ENCODE results near the gene FOXP3.

FOXP3 gene

DNA sequence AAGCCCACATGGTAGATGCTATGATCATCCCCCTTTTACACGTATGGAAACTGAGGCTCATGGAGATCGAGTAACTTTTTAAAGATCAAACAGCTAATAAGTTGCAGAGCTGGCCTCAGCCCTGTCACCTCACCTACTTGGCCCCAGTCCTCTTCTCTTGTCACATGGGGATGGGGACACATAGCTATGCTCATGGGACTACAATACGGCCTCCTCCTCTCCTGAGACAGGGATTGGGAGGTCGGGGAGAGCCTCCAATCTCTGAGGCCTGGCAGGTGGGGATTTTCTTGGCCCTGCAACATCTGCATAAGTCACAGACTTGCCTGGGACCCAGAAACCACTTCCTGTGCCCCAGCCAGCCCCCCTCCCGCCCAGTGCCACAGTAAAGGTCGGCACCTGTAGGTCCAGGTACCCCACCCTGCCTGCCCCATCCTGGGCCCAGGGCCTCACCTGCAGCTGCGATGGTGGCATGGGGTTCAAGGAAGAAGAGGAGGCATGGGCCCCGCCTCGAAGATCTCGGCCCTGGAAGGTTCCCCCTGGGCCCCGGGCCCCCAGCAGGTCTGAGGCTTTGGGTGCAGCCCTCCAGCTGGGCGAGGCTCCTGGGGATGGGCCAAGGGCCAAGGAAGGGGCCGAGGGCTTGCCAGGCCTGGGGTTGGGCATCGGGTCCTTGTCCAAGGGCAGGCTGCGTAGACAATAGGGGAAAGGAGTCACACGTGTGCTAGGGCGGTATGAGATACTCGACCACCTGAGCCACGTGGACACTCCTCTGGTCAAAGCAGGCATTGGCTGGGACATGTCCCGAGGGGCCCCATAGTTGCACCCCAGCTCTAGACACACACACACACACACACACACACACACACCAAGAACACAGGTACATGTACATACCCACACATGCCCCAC lies 6.4 kb downstream of the FOXP3 start:
- no peak overlapping the region for H3K27ac ChIP-seq
- no peak for DNase-seq
- TF ChIP-seq, protein P1, sequence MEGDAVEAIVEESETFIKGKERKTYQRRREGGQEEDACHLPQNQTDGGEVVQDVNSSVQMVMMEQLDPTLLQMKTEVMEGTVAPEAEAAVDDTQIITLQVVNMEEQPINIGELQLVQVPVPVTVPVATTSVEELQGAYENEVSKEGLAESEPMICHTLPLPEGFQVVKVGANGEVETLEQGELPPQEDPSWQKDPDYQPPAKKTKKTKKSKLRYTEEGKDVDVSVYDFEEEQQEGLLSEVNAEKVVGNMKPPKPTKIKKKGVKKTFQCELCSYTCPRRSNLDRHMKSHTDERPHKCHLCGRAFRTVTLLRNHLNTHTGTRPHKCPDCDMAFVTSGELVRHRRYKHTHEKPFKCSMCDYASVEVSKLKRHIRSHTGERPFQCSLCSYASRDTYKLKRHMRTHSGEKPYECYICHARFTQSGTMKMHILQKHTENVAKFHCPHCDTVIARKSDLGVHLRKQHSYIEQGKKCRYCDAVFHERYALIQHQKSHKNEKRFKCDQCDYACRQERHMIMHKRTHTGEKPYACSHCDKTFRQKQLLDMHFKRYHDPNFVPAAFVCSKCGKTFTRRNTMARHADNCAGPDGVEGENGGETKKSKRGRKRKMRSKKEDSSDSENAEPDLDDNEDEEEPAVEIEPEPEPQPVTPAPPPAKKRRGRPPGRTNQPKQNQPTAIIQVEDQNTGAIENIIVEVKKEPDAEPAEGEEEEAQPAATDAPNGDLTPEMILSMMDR (IDR thresholded peaks at IDR 0.05) = no peak
- no peak overlapping the region for H3K4me3 ChIP-seq
- no peaks in the 10 kb centered on the region for H3K9me3 ChIP-seq
- no peaks in the 10 kb centered on the region for H3K27me3 ChIP-seq
- intact Hi-C loops (cut with DNase I; ENCODE audit: low total_unique reads) = no loop called here
- H3K4me1 ChIP-seq = no peaks in the 10 kb centered on the region
- H3K36me3 ChIP-seq = no peaks in the 10 kb centered on the region

DNA sequence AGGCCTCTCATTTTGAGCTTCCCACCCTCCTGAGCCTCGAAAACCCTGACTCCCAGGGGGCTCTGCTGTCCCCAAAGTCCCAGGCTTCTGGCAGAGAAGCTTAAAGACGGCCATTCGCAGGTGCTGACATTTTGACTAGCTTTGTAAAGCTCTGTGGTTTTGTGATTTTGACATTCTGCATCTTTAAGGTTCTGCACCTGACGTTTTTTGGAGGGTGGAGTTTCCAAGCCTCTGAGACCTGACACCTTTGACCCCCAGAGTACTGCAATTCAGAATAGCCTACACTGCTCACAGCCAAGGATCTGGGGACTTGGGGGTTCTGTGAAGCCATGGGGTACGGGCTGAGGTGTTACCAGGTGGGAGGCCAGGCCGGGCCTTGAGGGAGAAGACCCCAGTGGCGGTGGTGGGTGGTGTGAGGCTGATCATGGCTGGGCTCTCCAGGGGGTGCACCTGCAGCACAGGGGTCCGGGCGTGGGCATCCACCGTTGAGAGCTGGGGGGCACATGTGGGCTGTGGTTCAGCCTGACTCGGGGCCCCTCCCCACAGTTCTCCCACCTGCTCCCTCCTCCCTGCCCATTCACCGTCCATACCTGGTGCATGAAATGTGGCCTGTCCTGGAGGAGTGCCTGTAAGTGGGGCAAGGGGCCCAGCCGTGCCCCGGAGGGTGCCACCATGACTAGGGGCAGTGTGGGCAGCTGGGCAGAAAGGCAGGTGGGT lies 7.3 kb downstream of the FOXP3 start:
- Histone ChIP-seq H3K9me3 (no peaks in the 10 kb centered on the region), H3K36me3 (no peaks in the 10 kb centered on the region), H3K27ac (no peak overlapping the region), H3K4me3 (no peak overlapping the region), H3K4me1 (no peaks in the 10 kb centered on the region), H3K27me3 (no peaks in the 10 kb centered on the region)
- TF ChIP-seq, protein P1 (IDR thresholded peaks at IDR 0.05) = no peak
- no peak for DNase-seq
- intact Hi-C loops (cut with DNase I; ENCODE audit: low total_unique reads) = no loop called here

GRCh38 chrX:49256268-49256995 lies 8.1 kb downstream of the FOXP3 start:
- no peaks in the 10 kb centered on the region for H3K9me3 ChIP-seq
- DNase-seq = no peak
- H3K4me1 ChIP-seq = no peaks in the 10 kb centered on the region
- intact Hi-C loops (cut with DNase I; ENCODE audit: low total_unique reads) = no loop called here
- H3K27me3 ChIP-seq = no peaks in the 10 kb centered on the region
- no peak overlapping the region for H3K4me3 ChIP-seq
- TF ChIP-seq, protein P1 (IDR thresholded peaks at IDR 0.05) = no peak
- no peak overlapping the region for H3K27ac ChIP-seq
- H3K36me3 ChIP-seq = no peaks in the 10 kb centered on the region

- Histone ChIP-seq H3K4me3 (no peak overlapping the region), H3K27ac (no peak overlapping the region), H3K9me3 (no peaks in the 10 kb centered on the region), H3K4me1 (no peaks in the 10 kb centered on the region), H3K36me3 (peaks cover 0 to 10% (median 0%) of the 10 kb centered on the region in 3 donors), H3K27me3 (no peaks in the 10 kb centered on the region)
- intact Hi-C loops (cut with DNase I; ENCODE audit: low total_unique reads) = no loop called here
- TF ChIP-seq, protein P1 (IDR thresholded peaks at IDR 0.05) = no peak
- no peak for DNase-seq
These were observed 9.9 kb downstream of the FOXP3 start for GRCh38 chrX:49254639-49255038.

- intact Hi-C loops (cut with DNase I; ENCODE audit: low total_unique reads) = no loop called here
- H3K27me3 ChIP-seq = no peaks in the 10 kb centered on the region
- H3K4me1 ChIP-seq = no peaks in the 10 kb centered on the region
- peaks cover 0 to 43% (median 23%) of the 10 kb centered on the region in 3 donors for H3K36me3 ChIP-seq
- no peak overlapping the region for H3K4me3 ChIP-seq
- TF ChIP-seq, protein P1 (IDR thresholded peaks at IDR 0.05) = no peak
- no peaks in the 10 kb centered on the region for H3K9me3 ChIP-seq
- H3K27ac ChIP-seq = no peak overlapping the region
- no peak for DNase-seq
These were observed 13.2 kb downstream of the FOXP3 start for GRCh38 chrX:49251325-49251724.

Measured in tibial artery (tissue), 4 donors.